Measurements from ENCODE around the gene PCDHGA11.

Gene PCDHGA11

GRCh38 chr5:141420855-141421488 lies at the start of gene PCDHGA11:
TSS of gene PCDHGA11 (plus strand) at chr5:141421051. CDS start at chr5:141421228, 177 bp downstream.
- Histone ChIP-seq H3K27me3 (ENCODE audit: low read length) (no peaks in the 10 kb centered on the region), H3K4me2 (ENCODE audit: low read depth, low read length, poor library complexity, severe bottlenecking) (no peak within 1 kb of the TSS), H3K9me2 (replicated peaks; ENCODE audit: insufficient read depth, low read length) (no peaks in the 10 kb centered on the region), H3K27ac (ENCODE audit: low read depth, low read length) (no peak within 1 kb of the TSS), H3K4me3 (ENCODE audit: insufficient read depth, low read length, poor library complexity, severe bottlenecking) (no peak within 1 kb of the TSS), H3F3A (ENCODE audit: insufficient read depth) (0 out of 2 replicates have a peak, but pooled peaks cover 3% of the 10 kb centered on the region), H4K20me1 (ENCODE audit: low read depth, low read length) (no peaks in the 10 kb centered on the region), H3K9me3 (ENCODE audit: insufficient read depth, low read length) (peaks cover 16% of the 10 kb centered on the region; the same call in 1 of the 2 replicates), H3K36me3 (ENCODE audit: low read length) (0 out of 2 replicates have a peak, but pooled peaks cover 2% of the 10 kb centered on the region), H2AFZ (ENCODE audit: low read depth, low read length, severe bottlenecking) (no peak within 1 kb of the TSS), H3K9ac (ENCODE audit: low read length) (no peak within 1 kb of the TSS), H3K79me2 (ENCODE audit: insufficient read depth, low read length) (no peaks in the 10 kb centered on the region)
- TF ChIP-seq EZH2phosphoT487 (conservative IDR thresholded peaks at IDR 0.05; ENCODE audit: low read length) (no peak), CTCF (IDR thresholded peaks at IDR 0.05; ENCODE audit: insufficient read depth, low read length, poor library complexity, severe bottlenecking) (no peak)

- H3F3A ChIP-seq (ENCODE audit: insufficient read depth), result 0 out of 2 replicates have a peak, but pooled peaks cover 3% of the 10 kb centered on the region
- peaks cover 18% of the 10 kb centered on the region for H3K36me3 ChIP-seq (ENCODE audit: low read length)
- H3K4me3 ChIP-seq (ENCODE audit: insufficient read depth, low read length, poor library complexity, severe bottlenecking), result no peak overlapping the region
- no peaks in the 10 kb centered on the region; the same call in 1 of the 2 replicates for H3K79me2 ChIP-seq (ENCODE audit: insufficient read depth, low read length)
- H3K9ac ChIP-seq (ENCODE audit: low read length), result no peak overlapping the region
- H3K4me2 ChIP-seq (ENCODE audit: low read depth, low read length, poor library complexity, severe bottlenecking), result no peak overlapping the region
- no peaks in the 10 kb centered on the region for H4K20me1 ChIP-seq (ENCODE audit: low read depth, low read length)
- H3K9me3 ChIP-seq (ENCODE audit: insufficient read depth, low read length), result peaks cover 50% of the 10 kb centered on the region; the same call in 1 of the 2 replicates
- H2AFZ ChIP-seq (ENCODE audit: low read depth, low read length, severe bottlenecking), result no peak overlapping the region
- TF ChIP-seq EZH2phosphoT487 (conservative IDR thresholded peaks at IDR 0.05; ENCODE audit: low read length) (no peak), CTCF (IDR thresholded peaks at IDR 0.05; ENCODE audit: insufficient read depth, low read length, poor library complexity, severe bottlenecking) (no peak)
- no peak overlapping the region for H3K27ac ChIP-seq (ENCODE audit: low read depth, low read length)
- H3K27me3 ChIP-seq (ENCODE audit: low read length), result no peaks in the 10 kb centered on the region
- H3K9me2 ChIP-seq (replicated peaks; ENCODE audit: insufficient read depth, low read length), result no peaks in the 10 kb centered on the region
Measured at GRCh38 chr5:141371572-141372475, 49.0 kb upstream of the PCDHGA11 start.

- TF ChIP-seq EZH2phosphoT487 (conservative IDR thresholded peaks at IDR 0.05; ENCODE audit: low read length), result no peak
- H3K9ac ChIP-seq (ENCODE audit: low read length), result no peak within 1 kb of the TSS
- H3K4me3 ChIP-seq (ENCODE audit: insufficient read depth, low read length, poor library complexity, severe bottlenecking), result peak within 1 kb of the TSS; percentile 18
- H3K79me2 ChIP-seq (ENCODE audit: insufficient read depth, low read length), result peaks cover 7% of the 10 kb centered on the region; the same call in 1 of the 2 replicates
- H3K9me2 ChIP-seq (replicated peaks; ENCODE audit: insufficient read depth, low read length), result no peaks in the 10 kb centered on the region
- no peaks in the 10 kb centered on the region for H3K27me3 ChIP-seq (ENCODE audit: low read length)
- H3K4me2 ChIP-seq (ENCODE audit: low read depth, low read length, poor library complexity, severe bottlenecking), result peak within 1 kb of the TSS; percentile 35
- no peak within 1 kb of the TSS for H3K27ac ChIP-seq (ENCODE audit: low read depth, low read length)
- no peak within 1 kb of the TSS for H2AFZ ChIP-seq (ENCODE audit: low read depth, low read length, severe bottlenecking)
- H4K20me1 ChIP-seq (ENCODE audit: low read depth, low read length), result no peaks in the 10 kb centered on the region
- peaks cover 23% of the 10 kb centered on the region for H3K36me3 ChIP-seq (ENCODE audit: low read length)
- peaks cover 58% of the 10 kb centered on the region; the same call in 1 of the 2 replicates for H3K9me3 ChIP-seq (ENCODE audit: insufficient read depth, low read length)
- H3F3A ChIP-seq (ENCODE audit: insufficient read depth), result no peaks in the 10 kb centered on the region
Measured at GRCh38 chr5:141373673-141374317, 47.1 kb upstream of the PCDHGA11 start, which contains the start of gene PCDHGA6. TSS of gene PCDHGA6 (plus strand) at chr5:141373891. CDS start at chr5:141374084, 193 bp downstream.
